Activated T-cell treated with anti-CD3 and anti-CD28 coated beads for 24 hours (primary cell): ENCODE data around the gene SF3B1.
"Not testable (repeated sequence)": the region's sequence is repeated elsewhere in the genome, so short reads cannot be mapped to it uniquely, and the experiment has no call there.

ENCODE experiments used
- DNase-seq: peaks from one replicate; pipeline ENCODE4 v3.0.0-alpha.2; 2020; ENCODE audit warnings: low read depth

Gene SF3B1, protein sequence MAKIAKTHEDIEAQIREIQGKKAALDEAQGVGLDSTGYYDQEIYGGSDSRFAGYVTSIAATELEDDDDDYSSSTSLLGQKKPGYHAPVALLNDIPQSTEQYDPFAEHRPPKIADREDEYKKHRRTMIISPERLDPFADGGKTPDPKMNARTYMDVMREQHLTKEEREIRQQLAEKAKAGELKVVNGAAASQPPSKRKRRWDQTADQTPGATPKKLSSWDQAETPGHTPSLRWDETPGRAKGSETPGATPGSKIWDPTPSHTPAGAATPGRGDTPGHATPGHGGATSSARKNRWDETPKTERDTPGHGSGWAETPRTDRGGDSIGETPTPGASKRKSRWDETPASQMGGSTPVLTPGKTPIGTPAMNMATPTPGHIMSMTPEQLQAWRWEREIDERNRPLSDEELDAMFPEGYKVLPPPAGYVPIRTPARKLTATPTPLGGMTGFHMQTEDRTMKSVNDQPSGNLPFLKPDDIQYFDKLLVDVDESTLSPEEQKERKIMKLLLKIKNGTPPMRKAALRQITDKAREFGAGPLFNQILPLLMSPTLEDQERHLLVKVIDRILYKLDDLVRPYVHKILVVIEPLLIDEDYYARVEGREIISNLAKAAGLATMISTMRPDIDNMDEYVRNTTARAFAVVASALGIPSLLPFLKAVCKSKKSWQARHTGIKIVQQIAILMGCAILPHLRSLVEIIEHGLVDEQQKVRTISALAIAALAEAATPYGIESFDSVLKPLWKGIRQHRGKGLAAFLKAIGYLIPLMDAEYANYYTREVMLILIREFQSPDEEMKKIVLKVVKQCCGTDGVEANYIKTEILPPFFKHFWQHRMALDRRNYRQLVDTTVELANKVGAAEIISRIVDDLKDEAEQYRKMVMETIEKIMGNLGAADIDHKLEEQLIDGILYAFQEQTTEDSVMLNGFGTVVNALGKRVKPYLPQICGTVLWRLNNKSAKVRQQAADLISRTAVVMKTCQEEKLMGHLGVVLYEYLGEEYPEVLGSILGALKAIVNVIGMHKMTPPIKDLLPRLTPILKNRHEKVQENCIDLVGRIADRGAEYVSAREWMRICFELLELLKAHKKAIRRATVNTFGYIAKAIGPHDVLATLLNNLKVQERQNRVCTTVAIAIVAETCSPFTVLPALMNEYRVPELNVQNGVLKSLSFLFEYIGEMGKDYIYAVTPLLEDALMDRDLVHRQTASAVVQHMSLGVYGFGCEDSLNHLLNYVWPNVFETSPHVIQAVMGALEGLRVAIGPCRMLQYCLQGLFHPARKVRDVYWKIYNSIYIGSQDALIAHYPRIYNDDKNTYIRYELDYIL

DNA sequence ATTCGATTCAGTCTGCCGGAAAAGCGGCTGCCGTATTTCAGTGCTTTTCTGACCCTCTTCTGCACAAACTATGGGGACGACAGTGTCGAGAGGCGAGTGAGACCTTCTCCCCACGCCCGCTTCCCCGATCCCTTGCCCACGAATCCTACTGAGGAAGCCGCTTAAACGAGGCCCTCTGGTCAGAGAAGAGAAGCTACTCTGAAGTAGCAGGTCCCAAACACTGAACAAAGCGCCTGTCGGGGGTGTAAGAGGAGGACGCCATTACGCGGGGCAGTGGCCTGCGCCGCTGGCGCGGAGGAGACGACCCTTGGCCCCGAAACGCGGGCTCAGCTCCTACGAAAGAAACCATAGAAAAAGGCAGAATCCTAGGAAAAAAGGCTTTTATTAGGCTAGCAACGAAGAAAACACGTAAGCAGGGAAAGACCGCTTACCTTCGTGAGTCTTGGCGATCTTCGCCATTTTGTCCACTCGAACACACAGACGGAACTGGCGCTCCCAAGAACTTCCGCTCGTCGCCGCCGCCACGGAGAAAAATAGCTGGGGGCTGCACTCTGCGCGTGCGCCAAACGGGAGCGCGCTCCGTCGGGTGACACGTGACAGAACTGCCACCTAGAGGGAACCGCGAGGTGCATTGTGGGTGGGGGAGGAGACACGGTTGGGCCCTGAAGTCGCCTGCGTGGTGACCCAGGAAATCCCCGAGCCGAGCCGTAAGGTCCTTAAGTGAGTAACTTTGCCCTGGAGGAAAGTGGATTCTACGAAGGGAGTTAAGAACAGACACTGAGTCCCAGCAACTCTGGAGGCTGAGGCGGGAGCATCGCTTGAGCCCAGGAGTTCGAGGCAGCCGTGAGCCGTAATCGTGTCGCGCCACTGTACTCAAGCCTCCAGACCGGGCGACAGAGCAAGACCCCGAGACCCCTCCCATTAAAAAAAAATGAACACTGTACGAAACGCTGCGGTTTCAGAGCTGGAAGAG lies at the start of gene SF3B1:
SF3B1 (minus strand) TSS at position 488 of the 973 bp plus-strand sequence; CDS start at position 459, 29 bp downstream.
- peak; percentile 98 for DNase-seq

DNA sequence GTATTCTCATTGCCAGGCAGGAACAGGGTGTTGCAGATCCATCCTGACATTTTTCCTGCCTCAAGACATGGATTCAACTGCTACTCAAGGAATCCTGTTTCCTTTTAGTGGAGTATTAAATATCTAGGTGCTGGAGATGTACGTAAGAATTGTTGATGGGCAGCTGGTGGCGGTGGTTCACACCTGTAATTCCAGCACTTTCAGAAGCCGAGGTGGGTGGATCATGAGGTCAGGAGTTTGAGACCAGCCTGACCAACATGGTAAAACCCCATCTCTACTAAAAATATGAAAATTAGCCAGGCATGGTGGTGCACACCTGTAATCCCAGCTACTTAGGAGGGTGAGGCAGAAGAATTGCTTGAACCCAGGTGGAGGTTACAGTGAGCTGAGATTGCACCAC lies 49.4 kb upstream of the SF3B1 start:
- DNase-seq = not testable (repeated sequence)

DNA sequence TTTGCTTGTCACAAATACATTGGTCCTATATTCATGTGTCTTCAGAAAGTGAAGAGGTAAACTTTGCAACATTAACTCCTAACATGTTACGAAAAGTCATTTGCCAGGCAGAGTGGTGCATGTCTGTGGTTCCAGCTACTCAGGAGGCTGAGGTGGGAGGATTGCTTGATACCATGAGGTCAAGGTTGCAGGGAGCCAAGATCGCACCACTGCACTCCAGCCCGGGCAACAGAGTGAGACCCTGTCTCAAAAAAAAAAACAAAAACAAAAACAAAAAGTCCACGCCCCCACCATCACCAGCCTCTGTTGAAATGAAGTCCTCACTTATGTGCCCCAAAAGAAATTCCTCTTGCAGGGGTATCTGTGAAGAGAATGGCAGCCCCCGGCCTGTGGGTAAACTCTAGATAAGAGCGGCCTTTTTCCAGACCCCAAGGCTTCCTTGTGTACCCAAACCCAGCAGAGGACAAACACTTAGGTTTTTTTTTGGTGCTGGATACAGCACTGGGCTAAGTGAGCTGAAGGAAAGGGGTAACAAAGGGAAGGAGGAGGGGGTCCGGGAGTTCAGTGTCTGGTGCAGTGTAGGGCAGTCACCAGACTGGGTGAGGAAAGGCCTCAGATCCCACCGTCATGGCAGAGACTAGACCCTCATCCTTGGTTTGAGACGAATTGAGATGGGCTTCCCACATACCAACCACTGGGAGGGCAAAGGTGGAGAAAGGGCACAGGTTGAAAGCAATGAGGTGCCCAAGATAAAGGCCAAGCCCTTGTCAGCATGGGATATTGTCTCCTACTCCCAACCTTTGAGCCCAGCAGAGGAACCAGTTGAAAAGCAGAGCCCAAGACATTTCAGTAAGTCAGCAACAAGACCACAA lies 45.6 kb upstream of the SF3B1 start:
- DNase-seq = no peak

GRCh38 chr2:197477797-197478196 lies 43.0 kb upstream of the SF3B1 start:
- DNase-seq = no peak

DNA sequence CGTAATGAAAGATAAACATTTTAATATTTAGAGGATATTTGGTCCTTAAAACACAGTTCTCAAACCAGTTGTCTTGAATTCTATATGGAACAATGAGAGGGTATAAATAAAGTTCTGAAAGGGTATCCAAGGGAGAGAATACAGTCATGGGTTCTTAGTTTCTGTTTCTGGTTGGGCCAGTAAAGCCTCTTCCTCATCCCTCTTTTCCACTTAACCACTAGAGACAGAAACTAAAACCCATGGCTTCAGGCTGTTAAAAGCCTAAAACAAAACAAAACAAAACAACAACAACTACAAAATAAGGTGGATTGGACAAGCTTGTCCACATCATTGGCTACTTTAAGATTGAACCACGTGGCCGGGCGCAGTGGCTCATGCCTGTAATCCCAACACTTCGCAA lies 37.3 kb upstream of the SF3B1 start:
- no peak for DNase-seq

- DNase-seq = no peak
Observed at GRCh38 chr2:197464175-197464574, 29.3 kb upstream of the SF3B1 start.

GRCh38 chr2:197461057-197461456 lies 26.2 kb upstream of the SF3B1 start:
- no peak for DNase-seq

DNA sequence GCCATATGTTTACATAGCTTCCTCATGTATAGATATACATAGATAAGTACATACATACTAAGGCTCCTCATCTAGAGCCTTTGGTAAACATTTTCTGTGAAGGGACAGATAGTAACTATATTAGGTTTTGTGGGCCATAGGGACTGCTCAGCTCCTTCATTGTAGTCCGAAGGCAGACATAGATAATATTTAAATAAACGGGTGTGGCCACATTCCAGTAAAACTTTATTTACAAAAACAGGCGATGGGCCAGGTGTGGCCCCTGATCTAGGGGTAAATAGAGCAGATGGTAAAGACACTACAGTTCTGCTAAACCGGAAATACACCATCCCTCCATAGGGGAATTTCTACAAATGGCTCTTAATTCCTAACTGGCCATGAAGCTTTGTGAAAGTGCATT lies 25.8 kb upstream of the SF3B1 start:
- DNase-seq = no peak

- no peak for DNase-seq
Observed at GRCh38 chr2:197455428-197455827, 20.6 kb upstream of the SF3B1 start.

DNA sequence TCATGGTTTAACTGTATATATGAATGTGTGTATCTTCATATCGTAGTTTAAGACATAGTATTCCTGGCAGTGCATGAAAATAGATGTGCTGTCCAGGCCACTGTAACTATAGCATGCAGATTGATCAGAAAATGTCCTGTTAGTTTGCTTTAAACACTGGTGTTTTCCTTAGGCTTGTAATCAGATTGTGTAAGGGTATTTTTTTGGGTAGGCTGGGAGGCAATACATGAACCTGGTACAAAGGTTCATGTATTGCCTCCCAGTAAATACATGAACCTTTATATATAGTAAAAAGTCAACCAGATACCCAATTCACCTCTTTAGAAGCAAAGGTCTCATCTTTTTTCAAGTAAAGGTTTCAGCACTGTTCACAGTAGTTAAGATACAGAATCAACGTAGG lies 20.1 kb upstream of the SF3B1 start:
- DNase-seq = no peak

DNA sequence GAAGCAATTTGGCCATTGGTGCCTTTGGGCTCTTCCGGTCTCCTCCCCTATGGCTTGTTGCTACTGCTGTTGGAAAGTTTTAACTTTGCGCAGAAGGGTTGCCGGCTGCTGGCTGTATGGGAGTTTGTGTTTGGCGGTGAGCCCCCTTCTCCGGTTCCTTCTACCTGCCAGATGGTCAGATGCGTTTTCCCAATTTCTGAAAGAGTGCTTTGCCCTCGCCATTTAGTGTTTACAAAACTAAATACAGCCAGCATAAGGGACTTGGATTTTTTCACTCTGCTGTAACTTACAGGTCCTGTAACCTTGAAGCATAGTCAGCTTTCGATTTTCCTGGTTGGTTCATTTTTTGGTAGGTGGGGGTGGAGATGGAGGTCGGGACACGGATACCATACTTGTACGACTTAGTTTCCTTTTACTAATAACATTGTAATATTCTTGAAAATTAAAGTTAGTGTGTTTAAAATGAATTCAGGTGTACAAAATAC lies 19.1 kb upstream of the SF3B1 start:
- no peak for DNase-seq

DNA sequence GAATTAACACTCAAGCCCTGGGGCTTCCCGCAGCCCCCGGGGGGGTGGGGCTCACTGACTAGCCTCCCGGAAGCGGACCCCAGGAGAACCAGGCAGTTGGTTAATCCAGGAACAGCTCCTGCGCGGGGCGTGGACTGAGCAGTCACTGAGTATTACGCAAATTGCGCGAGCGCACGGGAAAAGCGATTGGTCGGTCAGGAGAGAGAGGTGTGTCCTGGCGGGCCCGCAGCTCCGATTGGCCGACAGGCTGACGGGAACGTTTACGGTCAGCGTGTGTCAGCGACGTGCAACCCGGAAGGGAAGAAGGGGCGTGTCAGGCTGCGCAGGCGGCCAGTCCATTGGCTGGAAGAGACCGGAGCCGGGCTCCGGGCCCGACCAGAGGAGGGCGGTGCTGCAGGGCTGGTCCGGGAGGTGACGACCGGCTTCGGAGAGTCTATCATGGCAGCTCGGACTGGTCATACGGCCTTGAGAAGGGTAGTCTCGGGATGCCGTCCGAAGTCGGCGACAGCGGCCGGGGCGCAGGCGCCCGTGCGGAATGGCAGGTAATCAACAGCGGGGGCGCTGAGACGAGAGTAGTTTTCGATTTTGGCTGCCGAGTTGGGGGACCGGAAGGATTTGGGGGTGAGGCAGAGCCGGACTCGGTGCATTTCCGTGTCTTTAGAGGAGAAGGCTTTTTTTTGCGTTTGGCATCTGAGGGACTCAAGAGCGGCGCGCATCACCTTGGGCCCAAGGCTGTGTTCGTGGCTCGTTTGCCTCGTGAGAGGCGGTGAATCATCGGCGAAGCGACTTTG lies 18.5 kb upstream of the SF3B1 start, which contains the start of gene COQ10B:
COQ10B (plus strand) TSS at position 430 of the 791 bp plus-strand sequence; CDS start at position 439, 9 bp downstream.
- DNase-seq = peak; percentile 97

GRCh38 chr2:197452754-197453122 lies 17.9 kb upstream of the SF3B1 start:
- DNase-seq = no peak

- DNase-seq = not testable (repeated sequence)
Observed at GRCh38 chr2:197450935-197451358, 16.1 kb upstream of the SF3B1 start.

DNA sequence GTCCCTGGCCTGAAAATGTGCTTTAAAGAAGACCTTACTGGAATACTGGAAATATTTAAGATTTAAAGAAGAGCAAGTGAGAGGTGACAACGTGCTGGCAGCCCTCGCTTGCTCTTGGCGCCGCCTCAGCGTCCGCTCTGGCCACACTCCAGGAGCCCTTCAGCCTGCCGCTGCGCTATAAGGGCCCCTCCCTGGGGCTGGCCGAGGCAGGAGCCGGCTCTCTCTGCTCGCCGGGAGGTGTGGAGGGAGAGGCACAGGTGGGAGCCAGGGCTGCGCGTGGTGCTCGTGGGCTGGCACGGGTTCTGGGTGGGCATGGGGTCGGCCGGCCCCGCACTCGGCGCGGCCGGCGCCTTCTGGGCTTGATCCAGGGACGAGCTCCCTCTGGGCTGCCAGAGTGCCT lies 15.6 kb upstream of the SF3B1 start:
- DNase-seq = no peak

GRCh38 chr2:197446844-197447243 lies 12.0 kb upstream of the SF3B1 start:
- no peak for DNase-seq

DNA sequence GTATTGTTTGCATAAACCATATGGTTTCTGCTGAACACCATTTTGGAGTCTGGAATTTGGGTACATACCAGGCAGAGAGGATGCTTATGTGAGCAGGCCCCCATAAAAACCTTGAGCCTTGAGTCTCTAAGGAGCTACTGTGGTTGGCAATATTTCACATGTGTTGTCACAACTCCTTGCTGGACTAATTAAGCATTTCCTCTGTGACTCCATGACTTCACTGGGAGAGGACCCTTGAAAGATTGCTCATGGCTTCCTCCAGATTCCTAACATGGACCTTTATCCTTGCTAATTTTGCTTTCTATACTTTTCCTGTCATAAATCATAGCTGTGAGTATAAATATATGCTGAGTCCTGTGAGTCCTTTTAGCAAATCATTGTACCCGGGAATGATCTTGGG lies 10.9 kb upstream of the SF3B1 start:
- no peak for DNase-seq

GRCh38 chr2:197442857-197443256 lies 8.0 kb upstream of the SF3B1 start:
- DNase-seq = no peak

DNA sequence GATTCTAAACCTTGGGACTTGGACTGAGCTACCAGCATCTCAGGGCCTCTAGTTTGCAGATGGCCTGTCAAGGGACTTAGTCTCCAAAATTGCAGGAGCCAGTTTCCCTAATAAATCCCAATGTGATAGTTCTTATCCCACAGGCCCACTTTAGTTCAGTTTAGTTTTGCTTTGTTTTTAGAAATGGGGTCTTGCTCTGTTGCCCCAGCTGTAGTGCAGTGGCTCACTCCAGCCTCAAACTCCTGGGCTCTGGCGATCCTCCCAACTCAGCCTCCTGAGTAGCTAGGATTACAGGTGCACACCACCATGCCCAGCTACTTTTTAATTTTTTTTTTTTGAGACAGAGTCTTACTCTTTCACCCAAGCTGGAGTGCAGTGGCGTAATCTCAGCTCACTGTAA lies 2.6 kb upstream of the SF3B1 start:
- no peak for DNase-seq
